ENCODE measurements around the gene HECTD4. TPM values are rescaled to one million over a fixed set of nuclear protein-coding genes. Genes with fewer than 3 reads are reported as not detected.

Gene HECTD4
- total RNA-seq, 1 donor from 2014 or later = 12.2 TPM

- DNase-seq (ENCODE audit: low read depth, low spot score) = no peak
These were observed 59.2 kb downstream of the HECTD4 start for GRCh38 chr12:112322882-112323547.

GRCh38 chr12:112322441-112322840 lies 59.8 kb downstream of the HECTD4 start:
- DNase-seq (ENCODE audit: low read depth, low spot score) = no peak

- DNase-seq (ENCODE audit: low read depth, low spot score) = no peak
These were observed 61.0 kb downstream of the HECTD4 start for GRCh38 chr12:112321245-112321644.

GRCh38 chr12:112319395-112319794 lies 62.8 kb downstream of the HECTD4 start:
- DNase-seq (ENCODE audit: low read depth, low spot score) = no peak

GRCh38 chr12:112317481-112317880 lies 64.8 kb downstream of the HECTD4 start:
- no peak for DNase-seq (ENCODE audit: low read depth, low spot score)

GRCh38 chr12:112314981-112315380 lies 67.2 kb downstream of the HECTD4 start:
- no peak for DNase-seq (ENCODE audit: low read depth, low spot score)

GRCh38 chr12:112309797-112310196 lies 72.4 kb downstream of the HECTD4 start:
- DNase-seq (ENCODE audit: low read depth, low spot score) = no peak

- DNase-seq (ENCODE audit: low read depth, low spot score) = no peak
These were observed 73.6 kb downstream of the HECTD4 start for GRCh38 chr12:112308652-112309051.

- no peak for DNase-seq (ENCODE audit: low read depth, low spot score)
These were observed 74.1 kb downstream of the HECTD4 start for GRCh38 chr12:112308161-112308560.

GRCh38 chr12:112307317-112308011 lies 74.8 kb downstream of the HECTD4 start:
- no peak for DNase-seq (ENCODE audit: low read depth, low spot score)

- no peak for DNase-seq (ENCODE audit: low read depth, low spot score)
These were observed 76.3 kb downstream of the HECTD4 start for GRCh38 chr12:112305951-112306350.

GRCh38 chr12:112304436-112304835 lies 77.8 kb downstream of the HECTD4 start:
- DNase-seq (ENCODE audit: low read depth, low spot score) = no peak

GRCh38 chr12:112303799-112304198 lies 78.4 kb downstream of the HECTD4 start:
- no peak for DNase-seq (ENCODE audit: low read depth, low spot score)

GRCh38 chr12:112303004-112303403 lies 79.2 kb downstream of the HECTD4 start:
- DNase-seq (ENCODE audit: low read depth, low spot score) = peak; percentile 75

GRCh38 chr12:112299704-112300103 lies 82.5 kb downstream of the HECTD4 start:
- no peak for DNase-seq (ENCODE audit: low read depth, low spot score)

- DNase-seq (ENCODE audit: low read depth, low spot score) = no peak
These were observed 85.0 kb downstream of the HECTD4 start for GRCh38 chr12:112297188-112297587.

GRCh38 chr12:112296183-112296582 lies 86.0 kb downstream of the HECTD4 start:
- DNase-seq (ENCODE audit: low read depth, low spot score) = no peak

GRCh38 chr12:112294793-112295192 lies 87.4 kb downstream of the HECTD4 start:
- no peak for DNase-seq (ENCODE audit: low read depth, low spot score)

- DNase-seq (ENCODE audit: low read depth, low spot score) = no peak
These were observed 93.6 kb downstream of the HECTD4 start for GRCh38 chr12:112288638-112289037.

- no peak for DNase-seq (ENCODE audit: low read depth, low spot score)
These were observed 96.4 kb downstream of the HECTD4 start for GRCh38 chr12:112285600-112286401.

- DNase-seq (ENCODE audit: low read depth, low spot score) = no peak
These were observed 98.7 kb downstream of the HECTD4 start for GRCh38 chr12:112283546-112283945.

GRCh38 chr12:112282920-112283319 lies 99.3 kb downstream of the HECTD4 start:
- no peak for DNase-seq (ENCODE audit: low read depth, low spot score)

Data from pulmonary artery endothelial cell (primary cell).